Suprapubic skin (tissue), 4 donors: ENCODE data around the gene UFSP2. TPM values are rescaled to one million over a fixed set of nuclear protein-coding genes. Genes with fewer than 3 reads are reported as not detected.

Source experiments
- DNase-seq, 2 donors: peaks; one replicate each; pipeline ENCODE4 v3.0.0-alpha.2; 2019; ENCODE audit warnings: low spot score in 2 of 2
- H3K27ac ChIP-seq: fragments of 200-600 bp; sonication (generic); one replicate; pipeline ENCODE4 v1.5.1; 2019
- H3K27me3 ChIP-seq: fragments of 200-600 bp; sonication (generic); one replicate; pipeline ENCODE4 v1.5.1; 2019
- H3K36me3 ChIP-seq: fragments of 200-600 bp; sonication (generic); one replicate; pipeline ENCODE4 v1.5.1; 2019
- H3K4me1 ChIP-seq: fragments of 200-600 bp; sonication (generic); one replicate; pipeline ENCODE4 v1.5.1; 2019
- H3K4me3 ChIP-seq: fragments of 200-600 bp; sonication (generic); one replicate; pipeline ENCODE4 v1.5.1; 2019; ENCODE audit warnings: mild to moderate bottlenecking
- H3K9me3 ChIP-seq: fragments of 200-600 bp; sonication (generic); one replicate; pipeline ENCODE4 v1.5.1; 2019
- CTCF ChIP-seq, 2 donors: fragments of 200-600 bp in 1 of 2; fragments of 450-650 bp in 1 of 2; sonication (generic) in 1 of 2; IDR thresholded peaks; one replicate each; pipeline ENCODE4 v1.5.1; 2016 to 2019; ENCODE audit warnings: antibody characterized with exemption in 2 of 2, mild to moderate bottlenecking in 1 of 2, moderate library complexity in 1 of 2
- EP300 ChIP-seq: sonication (generic); formaldehyde crosslinking; IDR thresholded peaks from one replicate; pipeline ENCODE4 v1.6.1; 2017; ENCODE audit warnings: antibody characterized with exemption
- POLR2A ChIP-seq, 2 donors: fragments of 450-650 bp; IDR thresholded peaks; one replicate each; pipeline ENCODE4 v1.6.1; 2017; ENCODE audit warnings: antibody characterized with exemption in 2 of 2, mild to moderate bottlenecking in 2 of 2, moderate library complexity in 2 of 2
- POLR2AphosphoS5 ChIP-seq, 3 donors: sonication (generic); formaldehyde crosslinking; IDR thresholded peaks; one replicate each; pipeline ENCODE4 v1.6.1; 2017; ENCODE audit warnings: antibody characterized with exemption in 3 of 3
- WGBS: methylation state at CpG from one replicate; pipeline ENCODE4 v1.1.5; 2018; 5-methylcytosine and 5-hydroxymethylcytosine counted together
- total RNA-seq, 4 donors: library from RNA; depleted of rRNA; stranded (reverse); fragments of >200 nt; gene quantifications; one replicate each; pipeline ENCODE4 v1.1.0, GENCODE V29; 2016

The UFSP2 gene
- total RNA-seq, 4 donors from 2014 or later = 20.6 to 35.7 (median 28.7) TPM

DNA sequence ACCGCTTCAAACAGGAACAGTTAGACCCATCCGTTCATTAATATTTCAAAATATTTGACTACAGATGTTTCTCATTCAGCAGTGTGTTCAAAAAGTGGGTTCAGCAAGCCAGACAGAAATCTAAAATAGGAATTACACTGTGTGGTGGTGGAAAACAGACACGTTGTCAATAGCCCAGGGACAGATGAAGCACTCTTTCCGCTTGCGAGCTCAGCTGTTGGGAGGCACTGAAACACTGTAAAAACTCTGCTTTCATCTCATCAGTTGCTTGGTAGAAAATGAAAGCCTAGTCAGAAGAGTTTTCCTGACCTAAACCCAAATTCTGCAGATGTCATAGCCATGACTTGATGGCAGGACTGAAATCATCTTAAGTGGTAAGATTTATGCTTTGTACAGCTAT, 68.6 kb downstream of the UFSP2 start:
- Histone ChIP-seq H3K9me3 (no peaks in the 10 kb centered on the region), H3K4me3 (no peak overlapping the region), H3K27me3 (no peaks in the 10 kb centered on the region), H3K36me3 (peaks cover 4% of the 10 kb centered on the region), H3K4me1 (no peaks in the 10 kb centered on the region), H3K27ac (peak overlapping the region; percentile 57)
- TF ChIP-seq POLR2AphosphoS5 (IDR thresholded peaks at IDR 0.05) = no peak
- TF ChIP-seq POLR2A (IDR thresholded peaks at IDR 0.05) = no peak
- no peak for TF ChIP-seq EP300
- TF ChIP-seq CTCF (IDR thresholded peaks at IDR 0.05) = no peak
- WGBS = 58% methylated on average over 5 of the region's 5 CpGs
- no peak for DNase-seq

DNA sequence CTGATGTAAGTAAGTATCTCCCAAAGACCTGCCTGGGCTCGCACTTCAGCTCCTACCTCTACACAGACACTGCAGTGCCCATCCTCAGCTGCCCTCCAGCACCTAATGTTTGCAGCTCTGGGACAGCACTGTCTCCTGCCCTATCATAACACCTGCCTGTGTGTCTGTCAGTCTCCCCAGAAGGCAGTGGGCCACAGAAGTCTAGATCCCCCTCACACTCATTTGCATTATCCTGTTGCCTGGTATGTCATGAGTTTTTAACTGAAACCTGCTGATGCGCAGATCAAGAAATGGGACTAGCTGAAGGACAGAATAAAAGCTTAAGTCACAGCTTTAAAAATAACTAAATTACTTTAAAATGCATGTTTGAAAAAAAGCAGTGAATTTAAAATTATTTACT, 73.0 kb downstream of the UFSP2 start:
- no peaks in the 10 kb centered on the region for H3K9me3 ChIP-seq
- no peak for DNase-seq
- peaks cover 28% of the 10 kb centered on the region for H3K36me3 ChIP-seq
- no peak overlapping the region for H3K27ac ChIP-seq
- H3K4me1 ChIP-seq = no peaks in the 10 kb centered on the region
- TF ChIP-seq POLR2AphosphoS5 (IDR thresholded peaks at IDR 0.05) = no peak
- TF ChIP-seq POLR2A (IDR thresholded peaks at IDR 0.05) = no peak
- no peak for TF ChIP-seq EP300
- TF ChIP-seq CTCF (IDR thresholded peaks at IDR 0.05) = no peak
- no peaks in the 10 kb centered on the region for H3K27me3 ChIP-seq
- 95% methylated on average over 2 of the region's 2 CpGs for WGBS
- H3K4me3 ChIP-seq = no peak overlapping the region

DNA sequence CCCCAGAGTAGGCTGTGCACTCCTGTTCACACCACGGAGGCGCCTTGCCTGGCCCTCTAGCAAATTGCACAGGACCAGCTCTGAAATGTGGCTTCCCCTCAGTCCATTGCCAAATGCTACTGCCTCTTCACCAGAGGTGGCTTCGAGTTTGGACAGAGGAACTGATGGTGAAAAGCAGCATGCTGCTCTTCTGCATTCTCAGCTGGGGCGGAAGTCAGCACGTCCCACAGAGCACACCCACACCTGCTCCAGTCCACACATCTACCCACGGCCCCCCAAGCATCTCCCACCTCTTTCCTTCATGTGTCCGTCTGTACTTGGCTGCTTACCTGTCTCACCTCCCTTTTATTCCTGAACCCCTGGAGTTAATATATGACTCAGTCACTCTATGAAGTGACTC, 73.6 kb downstream of the UFSP2 start:
- H3K27me3 ChIP-seq = no peaks in the 10 kb centered on the region
- no peak for TF ChIP-seq POLR2A (IDR thresholded peaks at IDR 0.05)
- no peaks in the 10 kb centered on the region for H3K9me3 ChIP-seq
- WGBS = 87% methylated on average over 7 of the region's 7 CpGs
- no peak overlapping the region for H3K4me3 ChIP-seq
- H3K27ac ChIP-seq = no peak overlapping the region
- H3K36me3 ChIP-seq = peaks cover 32% of the 10 kb centered on the region
- DNase-seq = no peak
- no peaks in the 10 kb centered on the region for H3K4me1 ChIP-seq

DNA sequence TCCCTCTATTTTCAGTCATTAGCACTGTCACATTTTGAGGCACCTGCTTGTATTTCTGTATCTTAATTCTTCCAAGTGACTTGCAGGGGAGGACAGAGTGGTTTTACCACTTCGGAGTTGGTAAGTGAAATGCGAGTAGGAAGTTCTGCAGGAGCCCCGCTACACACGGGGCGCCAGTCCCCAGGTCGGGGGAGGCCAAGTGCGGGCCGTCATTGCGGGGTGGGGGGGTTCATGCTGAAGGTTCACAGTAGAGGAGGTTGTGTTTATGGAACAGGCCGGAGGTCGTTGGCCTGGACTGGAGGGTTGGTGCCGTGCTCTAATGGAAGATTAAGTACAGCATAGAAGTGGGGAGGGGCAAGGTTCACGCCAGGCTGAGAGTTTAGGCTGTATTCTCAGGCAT, 74.1 kb downstream of the UFSP2 start:
- no peak for DNase-seq
- no peaks in the 10 kb centered on the region for H3K27me3 ChIP-seq
- H3K9me3 ChIP-seq = no peaks in the 10 kb centered on the region
- no peak overlapping the region for H3K4me3 ChIP-seq
- peaks cover 37% of the 10 kb centered on the region for H3K36me3 ChIP-seq
- no peak for TF ChIP-seq POLR2A (IDR thresholded peaks at IDR 0.05)
- TF ChIP-seq CTCF (IDR thresholded peaks at IDR 0.05) = no peak
- TF ChIP-seq EP300 = no peak
- H3K27ac ChIP-seq = no peak overlapping the region
- no peaks in the 10 kb centered on the region for H3K4me1 ChIP-seq
- 90% methylated on average over 13 of the region's 13 CpGs for WGBS

Other genes starting within 250 kb of the UFSP2 start
- gene CFAP97, start 222.0 kb downstream of the UFSP2 start, total RNA-seq = 10 to 100 TPM; 26.7 to 33.0 (median 30.9) TPM
- gene SNX25, start 216.4 kb downstream of the UFSP2 start, total RNA-seq = 10 to 100 TPM; 13.3 to 39.3 (median 15.3) TPM
- gene LRP2BP, start 30.0 kb downstream of the UFSP2 start, total RNA-seq = 1 to 10 TPM in 3 of 4 donors, under 1 TPM in 1; 0.60 to 3.1 (median 1.3) TPM
- 10 to 100 TPM in 2 of 4 donors, 1 to 10 TPM in 2; 8.0 to 20.4 (median 10.9) TPM for gene ANKRD37, start 29.1 kb downstream of the UFSP2 start, total RNA-seq
- gene CCDC110, start 45.8 kb upstream of the UFSP2 start, total RNA-seq = 1 to 10 TPM in 1 of 4 donors, under 1 TPM in 2, not detected in 1; 0.60 to 1.5 (median 0.97) TPM
- 10 to 100 TPM; 13.9 to 31.4 (median 23.1) TPM for gene PDLIM3, start 109.5 kb upstream of the UFSP2 start, total RNA-seq